Urothelium cell line (cell line): ENCODE data around the gene STX8.

Experiments used
- DNase-seq: peaks from one replicate; pipeline ENCODE4 v3.0.0; 2011; ENCODE audit warnings: low spot score, mixed read lengths
- FAIRE-seq: peaks from 2 replicates; lab custom pipeline; 2011; peaks lifted over from hg19 to GRCh38; lab: Jason Lieb, UNC

Gene STX8

DNA sequence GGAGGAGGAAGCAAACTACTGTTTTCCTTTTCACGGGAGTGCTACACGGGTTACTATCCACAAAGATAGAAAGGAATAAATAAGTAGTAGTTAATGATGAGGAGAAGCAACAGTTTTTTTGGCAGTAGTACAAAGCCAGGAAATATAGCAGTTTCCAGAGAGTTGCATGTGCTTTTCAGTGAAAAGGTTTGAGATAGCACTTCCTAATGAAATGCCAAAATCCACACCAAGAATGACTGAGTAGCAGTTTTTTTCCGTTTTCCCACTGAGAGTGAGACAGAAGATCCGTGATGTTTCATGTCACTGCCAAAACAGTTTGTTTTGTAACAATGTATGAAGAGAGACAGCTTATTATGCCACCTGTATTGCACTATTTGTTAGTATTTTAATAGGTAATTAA, 129.1 kb downstream of the STX8 start:
- FAIRE-seq (no peak), DNase-seq (no peak)

DNA sequence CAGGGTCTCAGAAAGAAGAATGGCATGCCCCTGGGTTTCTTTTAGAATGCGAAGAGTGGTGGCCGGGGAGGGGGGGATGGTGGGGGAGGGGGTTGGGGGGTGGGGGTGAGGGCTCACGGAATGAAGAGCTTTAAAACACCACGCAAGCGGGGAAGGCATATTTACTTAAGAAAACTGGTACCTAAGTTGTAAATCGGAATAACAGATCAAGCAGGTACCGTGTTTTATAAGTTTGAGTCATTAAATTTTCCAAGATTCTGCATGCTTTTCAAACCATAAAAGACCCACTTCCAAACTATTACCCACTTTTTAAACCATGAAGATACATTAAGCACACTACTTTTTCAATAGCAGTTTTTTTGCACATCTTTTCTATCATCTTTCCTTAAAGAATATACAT, 130.2 kb downstream of the STX8 start:
- FAIRE-seq, result no peak
- DNase-seq, result no peak

DNA sequence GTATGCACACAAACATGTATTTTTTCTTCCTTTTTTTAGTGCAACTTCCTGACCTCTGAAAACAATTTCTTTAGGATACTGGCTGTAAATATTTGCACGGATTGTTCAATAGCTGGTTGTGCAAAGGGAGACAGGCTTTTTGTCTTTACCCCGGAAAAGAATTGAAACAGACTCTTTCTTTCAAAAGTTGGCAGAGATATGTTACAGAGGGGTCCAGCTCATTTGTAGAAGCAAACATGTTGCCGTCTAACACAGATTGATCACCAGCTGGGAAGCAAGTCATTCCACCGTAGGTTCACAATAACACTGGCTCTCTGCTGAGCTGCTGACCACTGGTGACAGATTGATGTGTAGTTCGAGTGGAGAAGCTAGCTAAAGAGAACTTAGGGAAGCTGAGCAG, 130.9 kb downstream of the STX8 start:
- FAIRE-seq, result no peak
- DNase-seq, result no peak

DNA sequence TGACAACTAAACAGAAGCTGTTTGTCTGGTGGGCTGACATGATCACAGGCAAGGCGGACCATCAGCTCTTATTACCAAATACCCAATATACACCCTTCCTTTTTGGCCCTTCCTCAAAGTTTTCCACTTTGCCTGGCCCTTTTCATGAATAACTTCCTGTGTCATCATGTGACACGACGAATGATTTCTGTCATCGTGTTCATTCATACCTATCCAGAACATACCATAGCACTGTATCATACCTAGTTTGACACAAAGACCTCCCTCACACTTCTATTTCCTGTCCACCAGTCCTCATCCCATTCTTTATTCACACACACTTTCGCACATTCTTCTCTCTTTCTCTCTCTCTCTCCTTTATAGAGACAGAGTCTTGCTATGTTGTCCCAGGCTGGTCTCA, 131.8 kb downstream of the STX8 start:
- FAIRE-seq (no peak), DNase-seq (no peak)

DNA sequence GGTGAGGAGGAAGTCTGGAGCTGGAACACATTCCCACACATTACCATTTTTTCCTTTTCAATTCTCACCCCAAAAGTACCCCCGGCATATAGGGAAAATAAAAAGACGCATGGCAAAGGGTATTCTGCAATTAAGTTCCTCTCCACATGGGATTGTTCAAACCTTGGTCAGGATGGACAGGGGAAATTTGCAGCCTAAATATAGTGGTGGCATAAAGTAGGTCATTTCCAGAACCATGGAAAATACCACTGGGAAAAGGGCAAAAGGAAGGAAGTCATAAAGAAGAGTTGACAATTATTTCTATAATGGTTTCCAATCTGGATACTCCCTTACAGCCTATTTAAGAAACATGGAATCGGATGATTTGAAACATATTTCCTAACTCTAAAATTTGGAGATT, 135.8 kb downstream of the STX8 start:
- no peak for FAIRE-seq
- DNase-seq, result no peak

DNA sequence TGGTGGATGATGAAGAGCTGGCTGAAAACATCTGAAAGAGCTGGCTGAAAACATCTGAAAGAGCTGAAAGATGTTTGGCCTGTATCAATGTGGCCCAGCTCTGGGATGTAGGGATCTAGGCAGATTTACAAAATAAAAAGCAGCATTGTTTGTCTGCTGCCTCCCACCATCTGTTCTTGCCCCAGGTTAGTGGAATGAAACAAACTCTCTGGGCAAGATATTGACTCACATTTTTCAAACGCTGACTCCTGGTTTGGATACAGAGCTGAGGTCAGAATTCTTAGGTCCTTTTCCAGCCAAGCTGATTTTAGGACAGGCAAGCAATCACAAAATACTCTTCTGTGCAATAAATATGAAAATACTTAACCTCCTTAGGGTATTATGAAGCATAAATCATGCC, 139.0 kb downstream of the STX8 start:
- DNase-seq, result no peak
- no peak for FAIRE-seq

DNA sequence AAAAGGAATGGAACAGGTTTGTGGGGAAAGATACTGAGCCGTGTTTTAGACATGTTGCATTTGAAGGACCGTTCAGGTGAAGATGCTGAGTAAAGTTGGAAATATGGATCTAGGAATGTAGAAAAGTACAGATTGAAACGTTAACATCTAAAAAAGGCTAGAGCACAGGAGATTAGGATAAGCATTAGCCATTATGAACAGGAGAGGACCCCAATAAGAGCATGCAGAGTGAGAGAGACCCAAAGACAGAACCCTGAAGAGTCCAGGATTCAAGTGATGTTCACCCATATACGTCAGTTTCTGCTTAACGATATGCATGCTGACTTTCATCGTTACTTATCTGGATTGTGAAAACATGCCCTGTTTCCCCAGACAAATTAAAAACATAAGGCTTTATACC, 140.5 kb downstream of the STX8 start:
- FAIRE-seq (no peak), DNase-seq (no peak)

DNA sequence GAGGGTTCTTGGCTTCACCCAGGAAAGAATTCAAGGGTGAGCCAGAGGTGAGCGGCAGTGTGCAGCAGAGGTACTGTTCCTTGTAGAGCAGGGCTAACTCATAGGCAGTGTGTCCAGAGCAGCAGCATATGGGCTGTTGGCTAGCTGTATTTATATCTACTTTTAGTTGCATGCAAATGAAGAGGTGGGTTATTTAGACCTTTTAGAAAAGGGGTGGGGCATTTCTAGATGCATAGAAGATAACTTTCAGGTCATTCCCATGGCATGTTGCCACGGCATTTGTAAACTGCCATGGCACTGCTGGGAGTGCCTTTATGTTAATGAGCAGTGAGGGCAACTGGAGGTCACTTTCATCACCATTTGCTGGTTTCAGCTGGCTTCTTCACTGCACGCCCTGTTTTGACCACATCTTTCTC, 141.0 kb downstream of the STX8 start:
- DNase-seq, result no peak
- no peak for FAIRE-seq

DNA sequence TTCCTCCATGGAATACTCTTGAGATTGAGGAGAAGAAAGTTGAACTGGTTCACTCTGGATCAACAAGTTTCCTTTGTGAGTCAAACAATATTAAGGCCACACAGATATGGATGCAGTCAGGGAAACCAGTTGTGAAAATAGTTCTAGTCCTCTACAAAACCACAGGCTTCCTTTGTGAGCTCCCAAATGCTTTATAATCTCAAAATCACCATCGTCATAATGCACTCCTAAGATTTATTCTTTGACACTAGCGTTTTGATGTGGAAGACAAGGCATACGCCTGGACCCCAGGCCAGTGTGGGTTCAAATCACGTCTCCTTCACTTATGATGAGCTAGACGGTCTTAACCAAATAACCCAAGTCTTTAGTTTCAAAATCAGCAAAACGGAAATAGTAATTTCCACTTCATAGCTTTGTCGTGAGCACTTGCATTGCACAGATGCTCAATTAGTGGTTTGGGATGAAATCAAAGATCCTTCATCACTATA, 142.6 kb downstream of the STX8 start:
- FAIRE-seq (no peak), DNase-seq (no peak)

DNA sequence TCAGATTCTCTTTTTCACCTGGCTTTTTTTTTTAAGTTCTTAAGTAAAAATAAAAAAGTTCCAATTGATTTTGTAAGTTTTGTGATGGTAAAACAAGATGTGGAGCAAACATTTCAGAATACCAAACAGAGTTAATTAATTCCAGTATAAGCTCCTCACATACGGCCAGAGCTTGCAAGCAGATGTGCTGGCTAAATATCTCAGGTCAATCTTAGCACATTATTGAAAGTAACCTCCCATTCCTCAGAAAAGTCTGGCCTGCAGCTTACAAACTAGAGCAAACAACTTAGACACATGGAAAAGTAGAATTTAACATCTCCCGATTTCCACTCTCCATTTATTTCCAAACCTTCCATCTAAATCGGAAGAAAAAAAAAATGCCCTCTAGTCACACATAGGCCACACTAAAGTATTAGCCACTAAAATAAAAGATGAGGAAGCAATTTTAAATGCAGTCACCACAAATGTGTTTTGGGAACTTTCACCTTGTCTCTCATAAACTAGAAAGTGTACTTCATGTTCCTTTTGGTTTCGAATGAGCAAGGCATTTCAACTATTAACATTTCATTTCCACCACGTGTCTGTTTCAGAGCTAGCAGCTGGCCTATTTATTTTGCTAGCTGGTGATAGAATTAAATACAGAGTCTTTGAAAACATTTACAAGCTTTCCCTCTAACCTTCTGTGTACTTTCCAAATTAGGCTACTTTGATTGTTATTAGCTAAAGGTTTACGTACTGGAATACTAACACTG, 143.3 kb downstream of the STX8 start:
- no peak for DNase-seq
- FAIRE-seq, result no peak

DNA sequence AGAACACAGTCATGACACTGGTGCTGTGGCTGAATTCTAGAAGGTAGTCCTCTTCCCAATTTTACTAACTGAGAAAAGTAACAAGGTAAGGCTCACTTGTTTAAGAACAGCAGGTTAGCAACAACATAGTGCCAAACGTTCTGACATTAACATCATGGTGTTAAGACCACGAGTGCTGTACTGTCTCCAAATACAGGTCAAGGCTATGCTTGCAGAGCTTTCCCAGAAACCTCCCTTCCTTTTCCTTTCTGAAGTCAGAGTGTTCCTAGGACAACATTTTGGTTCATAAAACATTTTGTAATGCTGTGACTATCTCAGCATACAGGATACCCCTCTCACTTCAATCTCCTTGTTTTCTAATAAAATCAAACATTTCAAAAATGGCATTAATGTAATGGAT, 144.0 kb downstream of the STX8 start:
- no peak for FAIRE-seq
- DNase-seq, result no peak

DNA sequence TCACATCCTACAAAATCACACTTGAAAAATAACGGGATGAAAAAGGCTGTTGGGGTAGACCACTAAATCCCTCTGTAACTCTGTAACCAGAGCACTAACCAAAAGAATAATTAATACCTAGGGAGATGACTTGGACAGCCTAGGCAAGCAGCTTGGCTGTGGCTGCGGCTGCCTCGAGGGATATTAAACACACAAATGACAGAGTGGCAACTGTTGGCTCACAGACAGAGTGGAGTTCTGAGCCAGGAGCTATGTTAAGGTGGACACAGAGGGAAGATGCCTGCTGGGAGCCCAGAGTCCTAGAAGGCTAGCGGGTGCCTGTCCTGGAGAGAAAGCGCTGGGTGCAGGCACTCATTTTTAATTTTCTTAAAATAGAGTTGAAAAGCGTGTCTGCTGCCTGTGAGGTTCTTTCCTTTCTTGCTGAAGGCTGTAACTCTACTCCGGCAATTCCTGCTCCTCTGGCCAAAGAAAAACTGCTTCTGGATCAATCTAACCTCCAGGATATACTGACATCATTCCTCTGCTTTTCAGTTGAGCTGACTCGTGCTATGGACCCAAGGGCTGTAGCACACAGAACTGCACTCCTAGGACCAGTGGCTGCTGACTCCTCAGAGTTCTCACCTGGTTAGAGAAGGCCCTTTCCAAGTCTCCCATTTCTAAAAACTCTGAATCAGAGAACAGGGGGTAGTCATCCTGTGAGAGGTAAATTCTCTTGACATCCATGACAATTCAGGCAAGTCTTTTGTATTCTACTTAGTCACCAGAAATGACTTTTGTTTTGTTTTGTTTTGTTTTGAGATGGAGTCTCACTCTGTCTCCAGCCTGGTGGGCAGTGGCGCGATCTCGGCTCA, 147.9 kb downstream of the STX8 start:
- FAIRE-seq (no peak), DNase-seq (no peak)

DNA sequence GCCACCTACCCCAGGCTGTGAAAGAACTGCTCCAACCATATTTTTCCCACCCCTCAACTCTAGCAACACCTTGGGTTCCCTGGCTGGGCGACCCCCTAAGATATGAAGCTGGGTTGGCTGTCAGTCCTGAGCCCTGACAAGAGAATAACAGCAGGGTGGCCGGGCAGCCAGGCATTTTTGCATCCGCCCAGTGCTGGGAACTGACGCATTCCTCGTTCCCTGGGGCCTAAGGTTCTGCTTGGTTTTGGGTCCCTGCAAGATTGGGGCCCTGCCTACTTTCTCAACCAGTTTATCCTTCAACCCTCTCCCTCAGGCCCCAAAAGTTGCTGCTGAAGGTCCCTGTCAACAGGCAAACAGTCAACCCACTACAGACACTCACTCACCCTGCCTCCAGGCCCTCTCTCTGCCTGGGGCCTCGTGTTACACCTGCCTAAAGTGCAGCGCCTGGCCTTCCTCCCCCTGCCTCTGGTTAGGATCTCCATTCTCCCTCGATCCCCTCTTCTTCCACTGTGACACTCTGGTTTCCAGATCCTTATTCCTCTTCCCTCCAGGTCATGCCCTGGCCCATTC, 151.5 kb downstream of the STX8 start:
- DNase-seq (no peak), FAIRE-seq (no peak)

DNA sequence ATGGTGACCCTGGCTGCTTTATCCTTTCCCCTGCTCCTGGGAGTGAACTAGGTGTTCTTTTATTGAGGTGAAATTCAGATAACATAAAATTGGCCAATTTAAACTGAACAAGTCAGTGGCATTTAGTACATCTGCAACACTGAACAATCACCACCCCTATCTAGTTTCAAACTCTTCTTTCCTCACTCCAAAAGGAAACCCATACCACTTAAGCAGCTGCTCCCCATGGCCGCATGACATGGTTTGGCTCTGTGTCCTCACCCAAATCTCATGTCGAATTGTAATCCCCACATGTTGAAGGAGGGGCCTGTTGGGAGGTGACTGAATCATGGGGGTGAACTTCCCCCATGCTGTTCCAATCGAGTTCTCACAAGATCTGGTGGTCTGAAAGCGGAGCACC, 154.1 kb downstream of the STX8 start:
- DNase-seq, result no peak

DNA sequence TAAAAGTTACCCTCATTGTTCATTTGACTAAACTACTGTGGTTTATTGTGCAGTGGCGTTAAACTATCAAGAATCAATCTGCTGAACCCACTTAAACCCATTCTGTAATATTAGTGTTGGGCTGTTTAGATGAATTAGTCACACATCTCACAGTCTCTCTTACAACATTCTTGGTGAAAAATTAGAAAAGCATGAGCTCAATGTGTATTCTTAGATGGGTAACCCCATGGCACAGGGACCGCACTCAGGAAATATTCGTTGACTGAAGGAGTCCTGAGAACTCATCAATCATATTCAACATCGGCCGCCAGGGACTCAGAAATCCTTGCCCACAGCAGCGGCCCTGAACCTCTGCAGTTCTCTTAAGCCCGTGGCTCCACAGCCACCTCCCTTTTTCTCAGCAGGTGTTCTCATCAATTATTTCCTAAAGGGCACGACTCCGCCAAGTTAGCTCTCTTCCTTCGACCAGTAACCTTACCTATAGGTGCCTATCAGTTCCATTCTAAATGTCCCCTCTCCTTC, 155.6 kb downstream of the STX8 start:
- FAIRE-seq (no peak), DNase-seq (no peak)

More for the DNA sequence above, 154.1 kb downstream of the STX8 start:
- no peak for FAIRE-seq

DNA sequence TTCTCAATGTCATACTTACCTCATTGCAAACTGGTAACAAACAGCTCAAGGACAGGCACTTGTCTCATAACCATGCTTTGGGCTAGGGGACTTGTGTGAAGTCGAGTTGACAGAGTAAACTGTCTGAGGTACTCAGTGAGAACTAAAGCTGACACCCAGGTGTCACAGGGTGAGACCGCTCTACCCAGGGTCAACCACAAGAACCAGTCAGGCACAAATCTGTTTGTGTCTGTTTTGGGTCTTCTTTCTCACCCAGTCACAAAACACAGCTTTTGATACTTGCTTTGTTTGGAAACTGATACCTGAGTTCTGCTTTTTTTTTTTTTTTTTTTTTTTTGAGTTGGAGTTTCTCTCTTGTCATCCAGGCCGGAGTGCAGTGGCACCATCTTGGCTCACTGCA, 161.1 kb downstream of the STX8 start:
- no peak for DNase-seq
- no peak for FAIRE-seq

DNA sequence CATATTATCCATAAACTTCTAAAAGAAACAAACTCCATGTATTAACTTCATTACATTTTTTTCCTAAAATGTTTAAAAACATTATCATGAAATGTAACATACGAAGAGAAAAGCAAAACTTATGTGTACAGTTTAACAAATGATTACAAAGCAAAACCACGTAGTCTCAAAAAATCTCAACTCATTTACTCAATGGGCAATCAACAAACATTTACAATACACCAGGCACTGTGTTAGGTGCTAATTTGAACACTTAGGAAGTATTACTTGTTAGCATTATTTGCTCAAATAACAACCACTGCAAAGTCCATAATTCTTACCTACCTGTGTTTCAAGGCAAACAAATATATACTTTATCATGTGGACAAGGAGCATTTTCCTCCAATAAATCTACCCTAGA, 164.9 kb downstream of the STX8 start:
- no peak for DNase-seq
- FAIRE-seq, result no peak

DNA sequence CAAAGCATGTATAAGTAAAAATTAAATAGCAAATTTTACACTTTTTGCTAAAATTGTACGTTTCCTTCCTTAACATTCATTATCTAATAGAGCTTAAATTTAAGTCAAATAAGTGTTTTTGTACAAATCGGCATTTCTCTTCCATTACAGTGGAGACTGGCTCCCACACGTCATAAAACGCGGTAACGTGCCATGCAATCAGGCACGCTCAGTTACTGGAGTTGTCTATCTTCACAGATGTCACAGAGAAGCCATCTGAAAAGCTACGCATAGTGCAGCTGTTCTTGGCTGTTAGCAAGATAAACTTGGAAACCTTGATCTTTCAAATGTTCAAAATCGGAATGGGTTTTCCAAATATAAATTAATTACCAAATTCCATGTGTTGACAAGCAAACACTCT, 165.3 kb downstream of the STX8 start:
- FAIRE-seq, result no peak
- no peak for DNase-seq

DNA sequence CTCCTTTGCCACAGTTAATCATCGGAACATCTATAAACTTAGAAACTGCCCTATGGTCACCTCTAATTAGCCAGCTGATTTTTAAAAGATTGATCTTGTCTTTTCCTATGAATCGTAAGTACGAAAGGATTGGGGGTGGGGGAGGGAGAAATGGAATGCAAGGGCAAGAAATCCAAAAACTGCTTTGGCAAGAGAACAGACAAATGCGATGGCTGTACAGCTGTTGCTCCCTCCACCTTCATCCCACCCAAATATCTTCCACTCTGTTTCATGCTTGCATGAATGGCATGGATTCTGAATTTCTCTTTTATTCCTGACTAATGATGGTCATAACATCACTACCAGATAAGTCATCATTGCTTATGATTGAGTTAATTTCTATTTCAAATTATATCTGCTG, 165.7 kb downstream of the STX8 start:
- no peak for FAIRE-seq
- no peak for DNase-seq

DNA sequence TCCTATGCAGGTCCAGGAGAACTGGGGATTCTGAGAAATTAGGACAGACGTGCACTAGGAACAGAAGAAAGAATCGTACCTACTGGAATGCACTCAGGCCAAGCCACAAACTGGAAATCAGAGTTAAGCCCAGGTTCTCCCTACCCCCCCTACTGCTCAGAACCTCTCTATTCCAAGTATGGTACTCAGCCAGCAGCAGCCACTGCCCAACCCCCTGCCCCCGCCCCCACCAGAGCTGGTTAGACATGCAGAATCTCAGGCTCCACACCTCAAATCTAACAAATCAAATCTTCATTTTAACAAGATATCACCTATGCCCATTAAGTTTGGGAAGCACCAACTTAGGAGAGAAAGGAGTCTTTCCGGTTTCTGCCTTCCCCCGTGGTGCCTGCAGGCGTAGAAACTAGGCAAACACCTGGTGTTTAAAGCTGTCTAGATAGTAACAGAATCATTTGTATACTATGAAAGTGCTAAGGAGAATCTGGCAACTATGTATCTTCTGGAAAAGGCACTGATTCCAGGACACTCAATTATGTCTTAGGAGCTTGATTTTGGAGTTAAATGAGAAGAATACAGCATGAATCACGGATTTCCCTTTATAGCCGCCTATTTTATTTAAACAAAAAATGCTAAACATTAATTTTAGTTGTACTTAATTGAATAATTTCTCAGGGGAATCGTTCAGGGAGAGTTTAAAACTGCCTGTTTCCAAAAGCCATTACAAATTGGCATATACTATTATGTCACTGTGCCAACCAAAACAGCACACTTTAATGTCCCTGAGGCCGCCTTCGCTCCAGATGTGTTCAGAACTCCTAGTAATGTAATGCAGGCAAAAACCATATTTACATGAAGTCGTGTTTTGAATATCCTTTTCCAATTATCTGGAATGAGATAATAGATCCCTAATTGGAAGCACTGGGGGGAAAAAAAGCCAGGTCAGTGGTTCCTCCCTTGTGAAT, 166.5 kb downstream of the STX8 start:
- DNase-seq, result no peak
- FAIRE-seq, result no peak
